C4-2B (cell line): ENCODE data around the gene TMCO4.

Experiments used
- CTCF ChIP-seq: fragments of 450-650 bp; conservative IDR thresholded peaks from 2 replicates; pipeline ENCODE4 v1.5.1; 2017; ENCODE audit warnings: mild to moderate bottlenecking
- ZFX ChIP-seq: fragments of 450-650 bp; IDR thresholded peaks from 2 replicates; pipeline ENCODE4 v1.6.1; 2017

- TF ChIP-seq CTCF: no peak
- TF ChIP-seq ZFX: no peak
These were observed 27.7 kb downstream of the TMCO4 start for GRCh38 chr1:19772053-19772452.
